ENCODE measurements around the gene HSD17B10. TPM values are rescaled to one million over a fixed set of nuclear protein-coding genes. Genes with fewer than 3 reads are reported as not detected.
"Not testable (repeated sequence)": the region's sequence is repeated elsewhere in the genome, so short reads cannot be mapped to it uniquely, and the experiment has no call there.

Gene HSD17B10
- total RNA-seq, 1 experiment from 2014 or later = 112 TPM

GRCh38 chrX:53471346-53471745 lies 37.2 kb upstream of the HSD17B10 start:
- no peak overlapping the region for H4K8ac ChIP-seq (replicated peaks; ENCODE audit: insufficient read length, low read depth, low read length)
- DNase-seq = no peak
- no peak overlapping the region for H2BK20ac ChIP-seq (ENCODE audit: low read depth, low read length, poor library complexity, severe bottlenecking)
- H3K27ac Mint-ChIP-seq = no peak overlapping the region; a peak in 1 of 7 replicates
- no peaks in the 10 kb centered on the region for H3K4me1 ChIP-seq (ENCODE audit: insufficient read depth, low read length)
- peaks cover 30% of the 10 kb centered on the region for H3K27me3 Mint-ChIP-seq (ENCODE audit: low read depth)
- H3K9me3 Mint-ChIP-seq = peaks cover 66% of the 10 kb centered on the region in 2 experiments
- H2AFZ ChIP-seq (ENCODE audit: low read length) = no peak overlapping the region
- H3K9me3 ChIP-seq (ENCODE audit: control insufficient read depth, low read depth, low read length) = peaks cover 22% of the 10 kb centered on the region
- no peak overlapping the region for H2BK120ac ChIP-seq (ENCODE audit: low read depth, low read length, poor library complexity, severe bottlenecking)
- no peak overlapping the region for H2BK5ac ChIP-seq (ENCODE audit: insufficient read length, low read length)
- no peak overlapping the region for H3T11ph ChIP-seq (ENCODE audit: low read length)
- H2BK12ac ChIP-seq (ENCODE audit: insufficient read length, low read depth, low read length) = no peak overlapping the region
- no peak overlapping the region for H3K4me3 Mint-ChIP-seq
- no peak overlapping the region for H3K9ac ChIP-seq (ENCODE audit: extremely low read depth, insufficient read length, low read length)
- no peak overlapping the region for H3K14ac ChIP-seq (ENCODE audit: insufficient read depth, low read length)
- no peaks in the 10 kb centered on the region for H3K79me2 ChIP-seq (ENCODE audit: insufficient read depth, low read length)
- peaks cover 0 to 5% (median 2%) of the 10 kb centered on the region in 3 experiments; a peak in 4 of 7 replicates for H3K36me3 Mint-ChIP-seq (ENCODE audit: insufficient read depth in 1 of 3, low read depth in 3 of 3)
- no peaks in the 10 kb centered on the region for H3K4me1 Mint-ChIP-seq
- no peaks in the 10 kb centered on the region for H3K23me2 ChIP-seq (ENCODE audit: insufficient read length, low read depth, low read length, poor library complexity, severe bottlenecking)
- TF ChIP-seq CTCF (conservative IDR thresholded peaks at IDR 0.05) = no peak
- no peak overlapping the region for H3K56ac ChIP-seq (ENCODE audit: insufficient read length, low read depth, low read length)
- H3K27ac ChIP-seq (ENCODE audit: insufficient read length, low read depth, low read length) = no peak overlapping the region
- H3K79me1 ChIP-seq (ENCODE audit: insufficient read depth, low read depth, low read length, poor library complexity, severe bottlenecking) = no peaks in the 10 kb centered on the region
- H3K4ac ChIP-seq (ENCODE audit: low read depth, low read length) = no peak overlapping the region
- no peak overlapping the region for H2AK5ac ChIP-seq (ENCODE audit: insufficient read length, low read length)
- no peaks in the 10 kb centered on the region for H4K20me1 ChIP-seq (ENCODE audit: control insufficient read depth, insufficient read depth, insufficient read length)
- H3K18ac ChIP-seq (ENCODE audit: insufficient read length, low read depth, low read length) = no peak overlapping the region
- H2BK15ac ChIP-seq (ENCODE audit: low read depth, low read length) = no peak overlapping the region
- no peak overlapping the region for H4K91ac ChIP-seq (ENCODE audit: insufficient read length, low read depth, low read length)
- no peak overlapping the region for H4K5ac ChIP-seq (ENCODE audit: insufficient read length, low read depth, low read length)
- no peak overlapping the region for H3K4me2 ChIP-seq (ENCODE audit: insufficient read depth, insufficient read length, low read length)
- no CpG with 5 or more reads among the region's 3 CpGs for WGBS (ENCODE audit: extremely low coverage, insufficient read length, low lambda C conversion rate)
- H3K23ac ChIP-seq (ENCODE audit: insufficient read length, low read depth, low read length) = no peak overlapping the region
- no peaks in the 10 kb centered on the region for H3K27me3 ChIP-seq (ENCODE audit: insufficient read depth, low read length)

GRCh38 chrX:53468659-53469058 lies 34.5 kb upstream of the HSD17B10 start:
- not testable (repeated sequence) for H2BK20ac ChIP-seq (ENCODE audit: low read depth, low read length, poor library complexity, severe bottlenecking); H2BK15ac ChIP-seq (ENCODE audit: low read depth, low read length); H2AFZ ChIP-seq (ENCODE audit: low read length); H3K56ac ChIP-seq (ENCODE audit: insufficient read length, low read depth, low read length); H3K23me2 ChIP-seq (ENCODE audit: insufficient read length, low read depth, low read length, poor library complexity, severe bottlenecking); H3K4me1 Mint-ChIP-seq; H3K79me2 ChIP-seq (ENCODE audit: insufficient read depth, low read length); H3K4me2 ChIP-seq (ENCODE audit: insufficient read depth, insufficient read length, low read length); H3K27me3 ChIP-seq (ENCODE audit: insufficient read depth, low read length); H4K8ac ChIP-seq (replicated peaks; ENCODE audit: insufficient read length, low read depth, low read length); H3T11ph ChIP-seq (ENCODE audit: low read length); H3K27ac Mint-ChIP-seq; H3K14ac ChIP-seq (ENCODE audit: insufficient read depth, low read length); H2BK12ac ChIP-seq (ENCODE audit: insufficient read length, low read depth, low read length); H3K4me3 Mint-ChIP-seq; H4K20me1 ChIP-seq (ENCODE audit: control insufficient read depth, insufficient read depth, insufficient read length); H3K18ac ChIP-seq (ENCODE audit: insufficient read length, low read depth, low read length); DNase-seq; H3K36me3 Mint-ChIP-seq (ENCODE audit: insufficient read depth in 1 of 3, low read depth in 3 of 3); H3K79me1 ChIP-seq (ENCODE audit: insufficient read depth, low read depth, low read length, poor library complexity, severe bottlenecking); H2AK5ac ChIP-seq (ENCODE audit: insufficient read length, low read length); H2BK5ac ChIP-seq (ENCODE audit: insufficient read length, low read length); H3K9ac ChIP-seq (ENCODE audit: extremely low read depth, insufficient read length, low read length); H4K5ac ChIP-seq (ENCODE audit: insufficient read length, low read depth, low read length); H3K4ac ChIP-seq (ENCODE audit: low read depth, low read length); H4K91ac ChIP-seq (ENCODE audit: insufficient read length, low read depth, low read length); H3K23ac ChIP-seq (ENCODE audit: insufficient read length, low read depth, low read length); H3K27ac ChIP-seq (ENCODE audit: insufficient read length, low read depth, low read length); H3K4me1 ChIP-seq (ENCODE audit: insufficient read depth, low read length); H2BK120ac ChIP-seq (ENCODE audit: low read depth, low read length, poor library complexity, severe bottlenecking)
- no CpG with 5 or more reads among the region's 3 CpGs for WGBS (ENCODE audit: extremely low coverage, insufficient read length, low lambda C conversion rate)
- peaks cover 22% of the 10 kb centered on the region for H3K27me3 Mint-ChIP-seq (ENCODE audit: low read depth)
- H3K9me3 Mint-ChIP-seq = peaks cover 59% of the 10 kb centered on the region in 2 experiments
- H3K9me3 ChIP-seq (ENCODE audit: control insufficient read depth, low read depth, low read length) = peaks cover 24% of the 10 kb centered on the region

Data from H9 (cell line).